Amniotic epithelial cell (primary cell): Measurements from ENCODE around the gene ERG.
A peak's percentile ranks its signal among the peaks of the same experiment; 100 is the strongest.

Experiments
- DNase-seq: peaks from one replicate; pipeline ENCODE4 v3.0.0-alpha.2; 2010; ENCODE audit warnings: low read depth

ERG gene

DNA sequence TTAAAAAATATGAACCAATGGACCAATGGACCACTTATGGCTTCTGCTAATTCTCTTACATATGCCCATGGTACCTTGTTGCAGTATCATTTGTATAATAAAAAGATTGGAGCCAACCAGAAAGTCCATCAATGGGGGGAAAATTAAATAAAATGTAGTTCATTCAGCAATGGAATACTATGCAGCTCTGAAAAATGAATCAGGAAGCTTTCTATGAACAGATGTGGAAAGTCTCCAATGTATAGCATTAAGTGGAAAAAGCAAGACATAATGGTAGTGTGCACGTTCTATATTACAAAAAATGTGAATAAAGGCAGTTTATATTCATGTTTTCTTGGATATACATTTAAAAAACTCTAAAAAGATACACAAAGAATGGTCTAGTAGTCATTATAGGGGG, 140.2 kb downstream of the ERG start:
- no peak for DNase-seq

DNA sequence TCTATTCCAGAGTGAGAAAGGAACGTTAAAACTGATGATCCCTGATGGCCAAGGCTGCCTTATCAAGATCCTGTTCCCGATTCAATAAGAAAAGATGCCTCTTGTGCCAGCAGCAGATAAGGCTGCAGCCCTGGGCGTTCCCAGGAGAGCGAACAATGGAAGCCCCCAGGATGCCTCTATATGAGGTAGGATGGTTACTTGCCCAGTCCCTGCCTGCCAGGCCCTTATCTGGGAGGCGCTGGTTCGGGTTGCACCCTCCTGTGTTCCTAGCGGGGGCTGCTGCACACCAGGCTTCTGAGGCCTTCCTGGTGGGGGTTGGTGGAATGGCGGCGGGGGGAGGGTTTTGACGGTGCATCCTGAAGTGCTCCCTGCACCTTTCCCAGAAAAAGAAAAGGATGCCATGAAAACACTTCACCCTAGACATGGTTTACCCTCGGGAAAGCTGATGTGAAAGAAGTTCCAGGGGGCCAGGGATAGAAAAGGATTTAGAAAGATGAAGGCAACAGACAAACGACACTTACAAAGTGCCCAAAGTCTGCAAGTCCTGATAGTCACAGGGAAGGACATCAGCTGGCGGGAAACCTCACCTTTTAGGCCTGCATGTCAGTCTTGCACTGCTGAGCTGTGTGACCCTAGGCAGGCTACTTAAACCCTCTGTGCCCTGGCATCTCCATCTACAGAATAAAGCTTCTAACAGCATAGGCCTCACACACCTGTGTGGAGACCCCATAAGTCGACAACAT, 141.2 kb downstream of the ERG start:
- DNase-seq, result no peak

DNA sequence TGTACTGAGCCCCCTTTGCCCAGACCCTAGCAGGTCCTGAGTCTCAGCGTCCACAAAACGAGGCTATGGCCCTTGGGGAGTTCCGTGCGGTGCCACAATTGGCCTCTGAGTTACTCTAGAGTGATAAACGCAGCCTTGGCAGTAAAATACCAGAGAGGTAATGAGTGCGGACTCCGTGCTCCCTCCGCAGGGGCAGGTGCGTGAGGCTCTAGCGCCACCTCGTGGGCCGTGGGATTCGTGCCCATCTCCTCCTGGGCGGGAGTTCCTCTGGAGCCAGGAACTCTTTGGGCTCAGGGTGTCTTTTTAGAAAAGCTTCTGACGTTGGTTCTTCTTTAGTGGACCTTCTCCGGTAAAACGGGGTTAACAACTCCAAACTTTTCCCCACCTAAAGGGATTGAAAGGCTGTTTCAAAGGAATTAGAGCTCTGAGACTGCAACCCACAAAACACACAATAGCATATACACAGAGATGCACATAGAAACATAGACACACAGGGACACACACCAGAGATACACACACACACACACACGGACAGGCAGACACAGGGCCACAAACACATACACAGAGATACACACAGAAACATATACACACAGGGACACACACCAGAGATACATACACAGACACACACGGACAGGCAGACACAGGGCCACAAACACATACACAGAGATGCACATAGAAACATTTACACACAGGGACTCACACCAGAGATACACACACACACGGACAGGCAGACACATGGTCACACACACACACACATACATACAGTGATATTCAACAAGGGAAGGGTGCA, 142.1 kb downstream of the ERG start:
- DNase-seq, result peak; percentile 53

DNA sequence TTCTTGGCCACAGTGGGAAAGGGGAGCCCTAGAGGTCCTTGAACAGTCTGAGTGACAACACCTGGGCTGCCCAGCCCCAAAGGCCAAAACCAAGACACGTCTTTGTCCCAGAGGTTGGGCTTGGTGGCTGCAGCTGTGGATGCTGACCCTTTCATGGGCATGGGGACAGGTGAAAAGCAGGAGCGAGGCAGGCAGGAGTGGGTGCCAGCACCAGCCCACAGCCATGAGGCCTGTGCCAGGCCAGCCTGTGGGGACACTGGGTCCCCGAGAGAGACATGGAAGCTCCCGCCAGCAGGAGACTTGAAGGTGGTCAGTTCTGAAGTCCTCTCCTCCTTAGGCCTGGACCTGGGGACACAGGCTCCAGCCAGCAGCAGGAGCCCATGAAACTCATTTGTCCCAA, 142.9 kb downstream of the ERG start:
- no peak for DNase-seq

DNA sequence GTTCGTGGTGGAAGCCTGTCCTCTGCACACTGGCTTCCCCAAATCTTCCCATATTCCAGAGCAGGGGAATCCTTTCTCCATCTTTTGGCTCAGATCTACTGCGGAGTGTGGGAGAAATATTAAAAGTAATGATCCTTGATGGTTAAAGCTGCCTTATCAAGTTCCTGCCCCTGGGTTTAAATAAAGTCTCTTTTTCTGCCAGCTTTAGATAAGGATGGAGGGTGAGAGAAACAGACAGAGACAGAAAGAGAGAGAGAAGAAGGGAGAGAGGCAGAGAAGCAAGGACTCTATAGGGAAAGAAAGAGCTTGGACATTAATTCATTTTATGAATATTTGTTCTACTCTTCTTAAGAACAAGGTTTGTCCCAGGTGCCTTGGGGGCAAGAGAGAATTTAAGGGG, 143.5 kb downstream of the ERG start:
- no peak for DNase-seq

DNA sequence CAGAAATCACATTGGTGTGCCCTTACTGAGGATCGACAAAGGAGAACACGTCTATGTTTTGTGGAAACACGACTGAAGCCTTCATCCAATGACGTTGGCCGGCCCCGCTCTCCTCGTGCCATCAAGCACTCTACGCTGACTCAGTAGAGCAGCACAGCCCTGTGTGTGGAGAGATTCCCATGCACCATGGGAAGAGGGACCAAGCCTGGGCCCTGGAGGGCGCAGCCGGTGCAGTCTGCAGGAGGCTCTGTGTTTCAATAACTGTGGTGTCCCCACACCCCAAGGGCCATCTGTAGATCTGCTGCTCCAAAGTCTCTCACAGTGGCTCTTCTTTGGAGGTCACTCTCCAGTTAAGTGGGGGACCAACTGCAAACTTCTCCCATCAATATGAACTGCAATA, 144.0 kb downstream of the ERG start:
- no peak for DNase-seq

DNA sequence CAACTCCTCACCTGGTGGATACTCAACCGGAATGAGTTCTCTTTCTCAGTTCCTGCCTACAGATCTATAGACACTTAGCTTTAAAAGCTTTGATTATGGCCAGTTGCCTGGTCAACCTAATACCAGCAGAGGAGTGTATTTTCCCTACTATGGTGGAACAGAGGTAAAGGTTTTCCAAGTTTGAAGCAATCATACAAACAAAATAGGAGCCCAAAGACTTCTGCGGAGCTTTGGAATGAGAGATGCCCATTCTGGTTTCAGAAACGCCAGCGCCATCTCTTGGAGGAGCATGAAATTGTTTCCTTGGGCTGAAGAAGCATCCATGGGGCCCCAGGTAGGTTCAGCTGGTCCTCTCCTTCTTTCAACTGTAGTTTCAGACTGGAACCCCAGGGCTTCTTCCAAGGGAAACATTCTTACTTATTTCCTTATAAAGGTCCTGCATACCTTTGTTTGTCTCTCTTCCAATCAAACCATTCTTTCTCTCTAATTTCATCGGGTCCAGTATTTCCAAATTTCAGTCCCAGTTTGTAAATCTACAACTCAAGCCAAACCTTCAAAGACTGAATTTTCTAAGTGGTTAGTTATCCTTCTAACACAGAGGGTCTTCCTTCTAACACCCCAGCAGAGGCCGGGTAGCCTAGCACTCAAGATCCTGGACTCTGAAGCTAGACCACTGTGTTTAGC, 145.6 kb downstream of the ERG start:
- DNase-seq, result peak; percentile 66

DNA sequence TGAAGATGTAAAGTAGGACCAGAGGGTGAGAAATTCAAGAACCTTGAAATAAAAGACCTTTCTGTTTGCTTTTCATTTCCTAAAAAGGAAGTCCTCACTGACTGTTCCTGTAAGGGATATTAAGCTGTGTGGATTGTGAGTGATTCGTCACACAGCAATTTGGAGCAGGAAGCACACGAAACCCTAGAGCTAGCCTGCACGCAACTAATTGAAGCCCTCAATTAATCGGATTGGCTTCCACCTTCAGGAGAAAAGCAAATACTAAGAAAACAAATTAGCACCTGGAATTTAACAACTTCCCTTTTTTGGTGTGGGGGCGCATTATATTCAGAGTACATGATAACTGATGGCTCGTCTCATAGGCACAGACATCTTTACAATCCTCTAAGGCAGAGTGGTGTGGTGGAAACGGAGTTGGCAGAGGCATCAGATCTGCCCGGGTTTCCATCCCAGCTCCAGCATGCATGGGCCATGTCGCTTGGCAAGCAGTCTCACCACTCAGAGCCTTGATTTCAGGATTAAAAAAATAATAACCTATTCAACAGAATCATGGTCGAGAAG, 146.2 kb downstream of the ERG start:
- peak; percentile 73 for DNase-seq

DNA sequence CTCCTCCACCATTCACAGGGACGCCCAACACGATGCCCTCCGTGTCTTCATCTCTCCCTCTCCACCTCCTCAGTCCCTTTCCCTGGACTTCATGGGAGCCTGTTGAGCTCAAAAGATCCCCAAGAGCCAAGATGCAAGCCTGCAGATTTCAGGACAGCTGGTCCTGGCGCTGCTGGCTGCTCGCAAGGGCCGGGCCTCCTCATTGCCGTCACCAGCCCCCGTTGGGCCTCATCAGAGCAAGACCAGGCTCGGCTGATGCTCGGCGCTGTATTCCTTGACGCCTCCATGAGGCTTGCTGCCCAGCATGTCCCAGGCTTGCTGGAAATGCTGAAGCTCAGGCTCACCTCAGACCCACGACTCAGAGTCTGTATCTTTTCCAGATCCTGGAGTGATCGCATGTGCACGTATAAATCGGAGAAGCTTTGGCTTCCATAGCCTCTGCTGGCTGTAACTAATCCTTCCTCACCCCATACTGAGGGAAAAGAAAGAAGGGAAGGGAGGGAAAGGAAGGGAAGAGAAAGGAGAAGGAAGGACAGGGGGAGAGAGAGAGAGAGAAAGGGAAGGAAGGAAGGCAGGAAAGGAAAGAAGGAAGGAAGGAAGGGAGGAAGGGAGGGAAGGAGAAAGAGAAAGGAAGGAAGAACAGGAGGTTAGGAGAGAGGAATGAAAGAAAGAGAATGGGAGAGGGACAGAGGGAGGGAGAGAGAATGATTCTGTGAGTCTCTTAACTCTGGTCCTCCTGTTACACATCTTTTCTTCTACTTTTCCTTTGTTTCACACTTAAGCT, 146.9 kb downstream of the ERG start:
- DNase-seq, result no peak

DNA sequence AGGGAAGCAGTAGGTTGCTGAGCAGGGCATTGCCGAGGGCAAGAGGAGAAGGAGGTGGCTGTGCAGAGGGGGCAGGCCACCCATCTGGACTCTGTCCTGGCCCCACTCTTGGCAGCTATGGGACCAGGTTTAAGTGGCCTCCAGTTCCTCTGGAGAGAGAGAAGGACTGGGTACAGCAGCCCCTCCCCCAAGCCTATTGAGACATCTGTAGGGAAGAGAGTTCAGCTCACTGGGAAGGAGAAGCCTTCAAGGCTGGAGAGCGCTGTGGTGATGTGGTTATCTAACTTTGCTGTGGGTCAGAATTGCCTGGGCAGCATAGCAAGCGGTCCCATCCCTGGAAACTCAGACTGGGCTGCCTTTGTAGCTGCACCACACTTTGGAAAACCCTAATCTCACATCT, 147.6 kb downstream of the ERG start:
- peak; percentile 62 for DNase-seq

DNA sequence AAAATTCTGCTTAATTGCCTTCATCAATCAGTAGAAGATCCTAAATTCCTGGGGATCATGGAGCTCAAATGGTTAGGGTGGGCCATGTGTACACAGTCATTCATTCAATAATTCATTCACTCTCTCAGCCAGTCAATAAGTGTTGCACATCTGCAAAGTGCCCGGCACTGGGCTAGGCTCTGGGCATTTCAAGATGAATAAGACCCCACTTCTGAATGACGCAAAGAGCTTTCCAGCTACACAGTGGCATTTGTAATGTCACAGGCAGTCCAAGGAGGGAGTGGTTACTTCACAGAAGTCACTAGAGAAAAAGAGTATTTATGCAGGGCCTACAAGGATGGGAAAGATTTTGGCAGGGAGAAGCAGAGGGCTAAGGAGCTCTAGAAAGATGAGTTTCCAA, 148.3 kb downstream of the ERG start:
- no peak for DNase-seq

DNA sequence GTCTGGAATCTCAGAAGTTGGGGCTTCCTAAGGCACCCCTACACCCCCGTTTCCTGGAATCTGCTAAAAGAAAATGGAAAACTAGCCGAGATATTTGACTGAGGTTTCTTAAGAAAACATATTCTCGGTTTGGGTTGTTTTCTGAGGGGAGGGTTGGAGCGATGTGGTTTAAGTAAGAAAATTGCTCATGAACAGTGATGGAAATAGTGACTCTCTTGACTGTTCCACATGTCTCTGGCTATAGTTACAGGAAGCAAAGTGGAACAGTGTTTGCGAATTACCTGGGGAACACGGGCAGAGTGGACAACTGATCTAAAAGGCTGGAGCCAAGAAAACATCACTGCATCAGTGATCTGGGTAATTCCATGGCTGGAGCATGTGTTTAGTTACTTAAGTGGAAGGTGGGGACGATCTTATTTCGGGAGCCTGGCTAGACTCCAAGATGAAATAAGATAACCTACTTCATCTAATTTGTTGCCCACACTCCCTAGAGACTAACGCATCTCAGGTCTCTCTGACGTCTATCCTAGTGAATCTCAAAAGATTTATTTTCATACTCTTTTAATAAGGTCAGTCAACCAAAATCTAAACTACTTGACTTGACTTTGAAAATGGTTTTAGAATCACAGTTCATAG, 149.0 kb downstream of the ERG start:
- DNase-seq, result no peak

DNA sequence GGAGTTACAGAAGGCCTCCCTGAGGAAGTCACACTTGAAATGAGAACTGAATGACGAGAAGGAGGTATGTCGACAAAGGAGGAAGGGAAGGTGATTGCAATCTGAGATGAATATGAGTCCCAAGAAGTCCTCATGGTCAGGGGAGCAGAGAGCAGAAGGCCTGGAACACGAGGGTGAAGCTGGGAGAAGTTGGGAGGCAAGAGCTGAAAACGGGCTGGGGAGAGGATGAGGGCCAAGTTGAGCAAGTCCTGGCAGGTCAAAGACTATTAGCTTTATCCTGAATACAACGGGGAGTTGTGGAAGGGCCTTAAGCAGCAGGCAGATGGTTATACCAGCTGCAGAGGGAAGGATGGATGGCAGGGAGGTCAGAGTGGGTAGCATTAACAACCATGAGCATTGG, 152.0 kb downstream of the ERG start:
- DNase-seq, result no peak

DNA sequence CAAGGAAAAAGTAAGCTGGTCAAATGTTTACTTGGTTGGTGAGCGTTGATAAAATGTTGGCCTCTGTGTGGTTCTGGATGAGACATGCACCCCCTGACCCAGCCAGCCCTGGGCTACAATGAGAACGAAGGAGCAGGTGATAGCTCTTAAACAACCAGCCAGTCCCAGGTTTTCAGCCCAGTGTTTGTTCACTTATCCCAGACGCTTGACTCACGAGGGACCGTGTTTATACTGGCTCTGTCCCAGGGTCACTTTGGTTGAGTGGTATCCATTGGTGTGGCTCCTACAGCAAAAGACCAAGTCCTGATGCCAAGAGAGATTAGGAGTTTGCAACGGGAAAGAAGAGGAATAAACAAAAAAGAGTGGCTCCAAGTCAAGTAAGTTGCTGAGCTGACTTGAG, 154.6 kb downstream of the ERG start:
- peak; percentile 54 for DNase-seq

DNA sequence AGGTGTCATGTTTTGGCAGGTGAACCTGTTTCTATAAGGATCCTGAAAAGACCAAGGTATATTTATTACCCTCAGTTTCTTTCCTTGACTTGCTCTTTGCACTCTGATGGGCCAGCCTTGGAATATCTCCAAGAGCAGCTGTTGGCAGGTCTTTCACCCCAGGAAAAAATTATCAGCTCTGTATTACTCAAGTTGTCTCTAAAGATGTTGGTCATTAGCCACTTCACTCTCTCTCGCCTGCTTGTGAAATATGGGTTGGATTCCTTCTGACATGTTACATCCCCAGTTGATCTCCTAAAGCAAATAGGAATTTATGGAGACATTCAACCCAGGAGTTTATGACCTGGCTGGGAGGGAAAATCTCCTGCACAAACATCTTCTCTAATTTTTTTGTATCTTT, 155.5 kb downstream of the ERG start:
- DNase-seq, result peak; percentile 61

DNA sequence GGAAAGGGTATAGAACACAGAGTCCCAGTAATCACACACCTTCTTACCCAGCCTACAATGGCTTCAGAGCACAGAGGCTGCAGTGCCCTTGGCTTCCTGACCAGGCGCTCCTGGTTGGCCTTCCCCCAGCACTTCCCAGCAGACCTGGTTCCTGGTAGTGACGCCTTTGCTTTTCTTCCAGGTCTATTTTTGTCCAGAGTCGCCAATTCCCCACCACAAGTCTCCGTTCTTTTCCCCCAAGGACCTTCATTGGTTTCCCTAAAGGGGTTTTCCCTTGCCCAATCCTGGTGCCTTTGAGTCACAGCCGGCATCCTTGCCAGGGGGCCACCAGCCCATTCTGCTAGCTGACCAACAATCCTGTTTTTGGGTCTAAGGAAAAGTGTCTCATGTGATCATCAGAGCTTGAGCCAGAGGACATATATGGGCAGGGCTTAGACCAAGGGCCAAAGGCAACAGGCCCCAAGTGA, 156.7 kb downstream of the ERG start:
- DNase-seq, result no peak

DNA sequence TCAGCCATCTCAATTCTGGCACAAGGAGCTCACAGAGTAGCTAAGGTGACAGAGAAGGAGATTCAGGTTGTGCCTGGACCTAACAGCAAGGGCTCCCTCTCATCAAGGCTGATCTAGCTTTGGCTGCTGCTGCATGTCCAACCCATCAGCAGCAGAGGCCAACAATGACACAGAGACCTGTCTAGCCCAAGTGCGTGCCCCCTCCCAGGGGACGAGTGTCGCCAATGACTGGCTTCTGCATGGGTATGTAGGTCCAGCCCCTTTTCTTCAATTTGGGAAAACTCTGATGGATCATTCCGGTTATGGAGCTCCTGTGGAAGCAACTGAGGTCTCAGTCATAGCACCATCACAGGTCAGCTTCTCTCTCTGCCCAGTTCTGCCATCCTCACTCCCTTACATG, 158.1 kb downstream of the ERG start:
- DNase-seq, result no peak

DNA sequence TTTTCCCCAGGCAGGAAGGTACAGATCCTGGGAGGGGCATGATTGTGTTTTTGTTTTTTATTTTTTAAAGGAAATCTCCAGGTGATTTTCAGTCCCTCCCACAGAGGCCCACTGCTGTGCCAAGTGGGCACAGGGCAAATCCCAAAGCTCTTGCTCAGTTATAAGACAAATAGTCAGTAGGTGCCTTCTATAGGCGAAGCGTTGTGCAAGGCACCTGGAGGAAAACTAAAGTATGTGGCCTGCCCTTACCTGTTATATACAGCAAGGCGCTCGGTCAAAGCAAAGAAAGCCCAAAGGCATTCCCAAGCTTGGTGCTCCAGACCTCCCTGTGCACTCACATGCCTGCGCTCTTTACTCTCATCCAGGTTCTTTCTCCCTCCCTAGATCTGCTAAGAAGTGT, 160.5 kb downstream of the ERG start:
- DNase-seq, result no peak

DNA sequence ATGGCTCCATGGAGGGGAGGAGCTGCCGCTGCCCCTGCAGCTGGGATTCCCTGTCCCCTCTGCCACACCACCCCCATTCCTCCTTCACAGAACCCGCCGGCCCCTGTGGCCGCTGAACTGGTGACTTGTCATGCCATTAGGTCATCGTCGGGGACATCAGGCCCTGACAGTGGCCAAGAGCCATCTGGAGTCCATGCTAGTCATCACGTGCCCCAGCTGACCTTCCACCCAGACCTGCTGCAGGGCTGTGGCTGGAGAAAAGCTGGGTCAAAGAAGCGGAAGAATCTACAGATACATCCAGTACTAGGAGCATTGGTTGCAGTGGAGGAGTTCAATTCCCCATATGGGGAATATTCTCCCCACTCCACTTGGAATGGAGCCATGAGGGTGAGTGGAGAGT, 163.4 kb downstream of the ERG start:
- no peak for DNase-seq

DNA sequence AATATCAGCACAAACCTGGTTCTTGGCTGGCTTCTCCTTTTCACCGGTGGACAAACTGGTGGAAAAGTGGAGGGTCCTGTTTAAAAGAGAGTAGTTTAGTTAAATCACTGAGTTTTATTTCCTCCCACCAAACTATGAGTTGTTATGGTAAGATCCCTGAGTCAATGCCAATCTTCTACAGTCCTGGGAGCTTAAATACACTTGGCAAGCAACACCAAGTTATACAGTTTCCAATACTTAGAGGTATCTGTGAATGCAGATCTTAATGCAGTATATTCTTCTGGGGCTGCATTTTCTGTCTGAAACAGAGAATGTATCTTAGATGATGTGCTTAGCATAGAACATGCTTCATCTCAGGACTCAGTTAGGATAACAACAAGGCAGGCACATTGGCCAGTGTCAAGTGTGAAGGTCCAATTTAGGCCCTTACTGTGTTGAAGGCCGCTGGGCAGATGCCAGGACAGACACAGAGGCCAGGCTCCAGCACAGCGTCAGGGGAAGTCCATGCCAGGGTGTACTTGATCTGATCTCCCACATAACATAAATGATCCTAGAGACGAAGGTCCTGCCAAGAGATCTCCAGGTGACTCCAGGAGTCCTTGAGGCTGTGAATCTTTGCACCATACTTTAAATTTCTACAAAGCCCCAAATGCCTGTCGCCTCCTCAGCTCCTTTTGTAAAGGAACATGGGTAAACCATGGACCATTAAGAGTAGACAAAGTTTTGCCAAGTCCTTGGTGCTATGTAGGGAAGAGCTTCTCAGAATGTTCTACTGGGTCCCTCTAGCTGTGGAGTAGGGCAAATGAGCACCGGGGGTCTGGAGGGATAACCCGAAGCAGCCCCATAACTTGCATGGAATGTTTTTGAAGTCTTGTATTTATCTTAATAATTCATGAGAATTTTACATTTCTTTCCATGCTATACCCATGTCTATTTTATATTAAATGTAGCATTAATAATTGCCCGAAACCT, 164.7 kb downstream of the ERG start:
- peak; percentile 56 for DNase-seq
